Vagina (tissue), 2 donors: ENCODE data around the gene OLFM1.

Experiments used
- POLR2A ChIP-seq, 2 donors: fragments of 450-650 bp; IDR thresholded peaks; one replicate each; pipeline ENCODE4 v1.6.1; 2017; ENCODE audit warnings: antibody characterized with exemption in 2 of 2, mild to moderate bottlenecking in 2 of 2, moderate library complexity in 2 of 2
- TF ChIP-seq, protein P1 (sequence below), 3 experiments: fragments of 450-650 bp in 2 of 3; fragments of 200-600 bp in 1 of 3; sonication (generic) in 1 of 3; IDR thresholded peaks; one replicate each; pipeline ENCODE4 v1.5.1; 2017 to 2019; ENCODE audit warnings: antibody characterized with exemption in 3 of 3, mild to moderate bottlenecking in 2 of 3, moderate library complexity in 2 of 3

DNA sequence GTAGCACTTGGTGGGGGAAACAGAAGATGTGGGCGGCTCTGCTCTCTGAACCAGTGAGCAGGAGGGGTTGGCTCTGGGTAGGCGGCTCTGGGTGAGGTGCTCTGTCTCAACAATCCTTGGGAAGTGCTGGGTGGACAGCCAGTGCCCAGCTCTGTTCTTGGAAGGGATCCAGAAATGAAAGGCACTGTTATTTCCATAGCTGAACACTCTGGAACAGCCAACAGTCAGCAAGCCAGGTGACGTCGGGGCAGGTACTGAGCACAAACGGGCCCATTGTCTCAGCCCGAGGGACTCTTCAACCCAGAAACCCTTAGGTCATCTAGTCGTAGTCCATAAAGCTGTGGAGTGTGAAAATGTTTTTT is 36.3 kb downstream of the OLFM1 start:
- TF ChIP-seq POLR2A (IDR thresholded peaks at IDR 0.05), result no peak
- TF ChIP-seq, protein P1, sequence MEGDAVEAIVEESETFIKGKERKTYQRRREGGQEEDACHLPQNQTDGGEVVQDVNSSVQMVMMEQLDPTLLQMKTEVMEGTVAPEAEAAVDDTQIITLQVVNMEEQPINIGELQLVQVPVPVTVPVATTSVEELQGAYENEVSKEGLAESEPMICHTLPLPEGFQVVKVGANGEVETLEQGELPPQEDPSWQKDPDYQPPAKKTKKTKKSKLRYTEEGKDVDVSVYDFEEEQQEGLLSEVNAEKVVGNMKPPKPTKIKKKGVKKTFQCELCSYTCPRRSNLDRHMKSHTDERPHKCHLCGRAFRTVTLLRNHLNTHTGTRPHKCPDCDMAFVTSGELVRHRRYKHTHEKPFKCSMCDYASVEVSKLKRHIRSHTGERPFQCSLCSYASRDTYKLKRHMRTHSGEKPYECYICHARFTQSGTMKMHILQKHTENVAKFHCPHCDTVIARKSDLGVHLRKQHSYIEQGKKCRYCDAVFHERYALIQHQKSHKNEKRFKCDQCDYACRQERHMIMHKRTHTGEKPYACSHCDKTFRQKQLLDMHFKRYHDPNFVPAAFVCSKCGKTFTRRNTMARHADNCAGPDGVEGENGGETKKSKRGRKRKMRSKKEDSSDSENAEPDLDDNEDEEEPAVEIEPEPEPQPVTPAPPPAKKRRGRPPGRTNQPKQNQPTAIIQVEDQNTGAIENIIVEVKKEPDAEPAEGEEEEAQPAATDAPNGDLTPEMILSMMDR (IDR thresholded peaks at IDR 0.05), result no peak
